HEK293 (cell line): ENCODE results near the gene ZFYVE28.

ENCODE experiments used
- CTCF ChIA-PET: fragments of 350-600 bp; formaldehyde crosslinking; extraction: SDS; loops from one replicate; lab custom pipeline; 2021; ENCODE audit warnings: antibody characterized with exemption; lab: Yijun Ruan, JAX
- POLR2A ChIA-PET: fragments of 300-600 bp; formaldehyde crosslinking; extraction: SDS; loops from one replicate; lab custom pipeline; 2020; ENCODE audit warnings: antibody characterized with exemption, inconsistent platforms; lab: Yijun Ruan, JAX
- H3K27ac ChIP-seq: fragments of 200-500 bp; sonication (Bioruptor generic); 2 replicates; pipeline ENCODE4 v1.5.1; 2014; ENCODE audit warnings: low read depth, low read length, control low read depth, inconsistent platforms; ENCODE audit errors: extremely low read depth
- H3K36me3 ChIP-seq, 2 experiments: fragments of 200-500 bp in 1 of 2; sonication (Bioruptor generic) in 1 of 2; 1 replicate in 1 of 2; 2 replicates in 1 of 2; pipeline ENCODE4 v1.5.1; 2014 to 2017; ENCODE audit warnings: inconsistent platforms in 2 of 2, low read length in 2 of 2; ENCODE audit not compliant: control insufficient read depth in 2 of 2, insufficient read depth in 1 of 2
- H3K4me1 ChIP-seq: fragments of 200-500 bp; sonication (Bioruptor generic); 2 replicates; pipeline ENCODE4 v1.5.1; 2014; ENCODE audit warnings: mild to moderate bottlenecking, low read length, inconsistent platforms; ENCODE audit not compliant: control insufficient read depth, insufficient read depth
- H3K4me3 ChIP-seq: 2 replicates; pipeline ENCODE4 v1.5.1; 2011; ENCODE audit warnings: low read depth, mild to moderate bottlenecking, control low read depth, low read length, moderate library complexity
- H3K9me3 ChIP-seq: fragments of 200-500 bp; sonication (Bioruptor generic); 2 replicates; pipeline ENCODE4 v1.5.1; 2014; ENCODE audit warnings: low read depth, low read length, inconsistent platforms; ENCODE audit not compliant: control insufficient read depth, insufficient read depth
- GLI4 ChIP-seq: fragments of 450-650 bp; formaldehyde crosslinking; IDR thresholded peaks from 2 replicates; pipeline ENCODE4 v1.5.1; 2016; ENCODE audit warnings: missing biosample characterization, missing genetic modification characterization
- GLIS2 ChIP-seq: fragments of 450-650 bp; formaldehyde crosslinking; IDR thresholded peaks from 2 replicates; pipeline ENCODE4 v1.5.1; 2016; ENCODE audit warnings: missing biosample characterization, missing genetic modification characterization
- HOXC10 ChIP-seq: sonication (generic); formaldehyde crosslinking; IDR thresholded peaks from 2 replicates; pipeline ENCODE4 v1.8.1; 2023; ENCODE audit warnings: mild to moderate bottlenecking, missing genetic modification reagents
- REPIN1 ChIP-seq: fragments of 450-650 bp; formaldehyde crosslinking; IDR thresholded peaks from 2 replicates; pipeline ENCODE4 v1.5.1; 2017; ENCODE audit warnings: missing biosample characterization, missing genetic modification characterization, low read depth
- ZBTB20 ChIP-seq: fragments of 450-650 bp; formaldehyde crosslinking; IDR thresholded peaks from 2 replicates; pipeline ENCODE4 v1.5.1; 2016; ENCODE audit warnings: missing biosample characterization, missing genetic modification characterization
- ZNF10 ChIP-seq: fragments of 450-650 bp; formaldehyde crosslinking; IDR thresholded peaks from 2 replicates; pipeline ENCODE4 v1.5.1; 2017; ENCODE audit warnings: missing biosample characterization, missing genetic modification characterization
- ZNF221 ChIP-seq: fragments of 450-650 bp; formaldehyde crosslinking; IDR thresholded peaks from 2 replicates; pipeline ENCODE4 v1.5.1; 2017; ENCODE audit warnings: missing biosample characterization, missing genetic modification characterization, borderline replicate concordance
- ZNF239 ChIP-seq: fragments of 450-650 bp; formaldehyde crosslinking; IDR thresholded peaks from 2 replicates; pipeline ENCODE4 v1.5.1; 2016; ENCODE audit warnings: missing biosample characterization, missing genetic modification characterization
- ZNF544 ChIP-seq: fragments of 450-650 bp; formaldehyde crosslinking; IDR thresholded peaks from 2 replicates; pipeline ENCODE4 v1.5.0; 2017; ENCODE audit warnings: missing biosample characterization, missing genetic modification characterization
- ZNF561 ChIP-seq: fragments of 450-650 bp; IDR thresholded peaks from 2 replicates; pipeline ENCODE4 v1.5.1; 2018; ENCODE audit warnings: missing biosample characterization, missing genetic modification characterization, borderline replicate concordance
- ZNF629 ChIP-seq: fragments of 450-650 bp; formaldehyde crosslinking; IDR thresholded peaks from 2 replicates; pipeline ENCODE4 v1.5.1; 2017; ENCODE audit warnings: missing biosample characterization, missing genetic modification characterization
- ZNF830 ChIP-seq: fragments of 450-650 bp; IDR thresholded peaks from 2 replicates; pipeline ENCODE4 v1.5.0; 2018; ENCODE audit warnings: missing biosample characterization, missing genetic modification characterization, low read depth, mild to moderate bottlenecking, moderate library complexity
- TF ChIP-seq, protein P1 (sequence below): fragments of 450-650 bp; formaldehyde crosslinking; IDR thresholded peaks from 2 replicates; pipeline ENCODE4 v1.5.1; 2016; ENCODE audit warnings: missing biosample characterization, missing genetic modification characterization
- TF ChIP-seq, protein P2 (sequence below): fragments of 450-650 bp; formaldehyde crosslinking; IDR thresholded peaks from 2 replicates; pipeline ENCODE4 v1.5.1; 2017; ENCODE audit warnings: missing biosample characterization, missing genetic modification characterization

ZFYVE28 gene

DNA sequence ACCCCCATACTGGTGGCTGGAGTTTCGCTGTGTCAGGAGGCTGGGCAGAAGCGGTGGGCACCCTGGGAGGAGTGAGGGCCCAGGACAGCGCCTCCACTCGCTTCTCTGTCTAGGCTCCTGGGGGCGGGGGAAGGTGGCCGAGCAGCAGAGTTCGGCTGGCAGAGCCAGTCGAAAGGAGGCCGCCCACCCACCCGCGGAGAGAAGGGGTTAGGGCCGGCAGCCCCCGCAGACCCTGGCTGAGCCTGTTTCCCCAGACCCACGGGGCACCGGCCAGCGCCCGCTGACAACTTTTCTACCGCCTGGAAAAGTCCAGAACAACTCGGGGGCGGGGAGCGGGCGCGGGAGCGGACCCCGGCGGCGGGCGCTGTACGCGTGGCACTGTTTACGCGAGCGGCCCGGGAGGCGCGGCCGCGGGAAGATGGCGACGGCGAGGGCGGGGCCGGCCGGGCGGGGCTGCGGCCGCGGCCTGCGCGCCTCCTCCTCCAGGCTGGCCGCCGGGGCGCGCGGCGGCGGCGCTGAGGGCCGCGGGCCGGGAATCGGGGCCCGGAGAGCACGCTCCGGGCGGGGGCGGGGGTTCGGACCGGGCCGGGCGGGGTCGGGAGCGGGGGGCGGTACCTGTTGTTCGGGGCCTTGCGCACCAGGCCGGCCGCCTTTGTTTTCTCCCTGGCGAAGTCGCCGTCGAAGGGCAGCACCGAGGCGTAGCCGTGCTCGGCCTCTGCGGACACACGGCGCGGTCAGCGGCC is 157.2 kb downstream of the ZFYVE28 start (continued):
- TF ChIP-seq ZNF10 (tag by site-specific recombination), result no peak
- TF ChIP-seq ZNF239 (tag by site-specific recombination), result no peak
- TF ChIP-seq, all 188 proteins: peak for 14

DNA sequence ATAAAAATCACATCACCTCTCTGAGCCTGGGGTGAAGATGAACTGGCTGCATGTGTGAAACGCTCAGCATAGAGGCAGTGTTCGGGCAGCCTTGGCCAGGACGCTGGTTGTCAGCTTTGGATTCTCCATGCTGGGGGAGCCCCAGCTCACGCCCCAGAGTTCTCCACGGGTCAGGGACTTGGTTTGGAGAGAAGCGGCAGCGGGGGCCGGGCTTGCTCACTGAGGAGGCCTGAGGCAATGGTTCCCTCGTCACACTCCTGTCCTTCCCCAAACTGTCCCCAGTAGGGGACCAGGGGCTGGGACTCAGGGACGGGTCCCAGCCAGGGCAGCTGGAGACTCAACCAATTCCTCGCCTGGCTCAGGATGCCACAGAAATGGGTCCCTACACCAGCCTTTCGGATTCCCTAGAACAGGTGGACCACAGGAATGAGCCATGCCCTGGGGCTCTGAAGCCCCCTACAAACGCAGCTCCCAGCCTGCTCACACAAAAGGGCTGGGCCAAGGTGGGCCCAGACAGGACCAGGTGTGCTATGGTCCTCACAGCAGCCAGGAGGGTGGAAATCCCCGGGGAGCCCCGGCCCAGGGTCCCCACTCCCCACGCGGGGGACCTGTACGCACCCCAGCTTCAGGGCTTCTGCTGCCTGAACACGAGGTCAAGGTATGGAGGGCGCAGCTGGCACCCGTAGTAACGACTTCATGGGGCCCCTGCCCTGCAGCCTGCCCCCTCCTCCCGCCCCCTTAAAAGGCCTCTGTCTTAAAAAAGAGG is 157.9 kb downstream of the ZFYVE28 start:
- Histone ChIP-seq H3K4me1 (no peaks in the 10 kb centered on the region), H3K4me3 (peak overlapping the region; percentile 64), H3K27ac (no peak overlapping the region; the same call in 1 of the 2 replicates), H3K36me3 (peaks cover 0 to 51% of the 10 kb centered on the region in 2 experiments; a peak in 1 of 3 replicates), H3K9me3 (no peaks in the 10 kb centered on the region)
- ChIA-PET POLR2A (no interaction called here), CTCF (interaction anchor here (0.7 kb wide), 1 partner anchor 721 kb away, joined by 4 read pairs; no protein-coding TSS in a partner anchor)
- TF ChIP-seq ZNF830 (tag by site-specific recombination) (no peak), ZNF544 (tag by site-specific recombination) (no peak), ZNF629 (no peak), HOXC10 (CRISPR knock-in tag) (no peak), GLI4 (tag by site-specific recombination) (no peak), ZBTB20 (tag by site-specific recombination) (no peak), ZNF561 (no peak)

DNA sequence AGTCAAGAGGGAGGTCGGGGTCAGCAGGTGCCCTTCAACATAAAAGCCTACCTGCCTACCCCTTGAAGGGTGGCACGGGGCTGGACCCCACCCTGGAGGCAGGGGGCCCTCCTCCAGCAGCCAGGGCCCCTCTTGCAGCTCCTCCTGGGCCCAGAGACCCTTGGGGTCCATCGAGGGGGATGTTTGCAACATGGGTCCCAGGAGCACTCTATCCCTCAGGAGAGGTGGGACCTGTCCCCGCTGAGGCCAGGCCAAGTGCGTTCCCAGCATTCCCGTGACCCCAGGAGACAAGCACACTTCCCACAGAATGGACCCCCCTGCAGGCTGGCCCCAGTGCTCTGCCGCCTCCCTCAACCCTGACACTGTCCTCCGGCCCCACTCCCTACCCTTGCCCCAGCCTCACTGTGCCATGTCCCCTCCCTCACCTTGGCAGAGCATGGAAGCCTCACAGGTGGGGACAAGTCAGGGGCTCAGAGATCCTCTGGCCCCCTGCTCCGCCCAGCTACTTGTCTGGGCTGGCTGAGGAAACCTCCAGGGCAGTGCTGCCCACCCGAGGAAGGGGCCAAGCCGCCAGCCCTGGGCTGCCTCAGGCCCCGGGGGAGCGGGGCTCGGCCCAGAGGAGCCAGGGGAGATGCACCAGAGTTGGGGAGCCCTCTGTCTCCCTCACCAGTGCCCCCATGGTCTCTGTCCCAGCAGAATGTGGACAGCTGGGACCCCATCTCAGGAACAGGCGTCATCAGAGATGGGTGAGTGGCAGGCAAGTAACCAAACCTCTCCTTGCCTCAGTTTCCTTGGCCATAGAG is 158.7 kb downstream of the ZFYVE28 start:
- TF ChIP-seq, protein P1, sequence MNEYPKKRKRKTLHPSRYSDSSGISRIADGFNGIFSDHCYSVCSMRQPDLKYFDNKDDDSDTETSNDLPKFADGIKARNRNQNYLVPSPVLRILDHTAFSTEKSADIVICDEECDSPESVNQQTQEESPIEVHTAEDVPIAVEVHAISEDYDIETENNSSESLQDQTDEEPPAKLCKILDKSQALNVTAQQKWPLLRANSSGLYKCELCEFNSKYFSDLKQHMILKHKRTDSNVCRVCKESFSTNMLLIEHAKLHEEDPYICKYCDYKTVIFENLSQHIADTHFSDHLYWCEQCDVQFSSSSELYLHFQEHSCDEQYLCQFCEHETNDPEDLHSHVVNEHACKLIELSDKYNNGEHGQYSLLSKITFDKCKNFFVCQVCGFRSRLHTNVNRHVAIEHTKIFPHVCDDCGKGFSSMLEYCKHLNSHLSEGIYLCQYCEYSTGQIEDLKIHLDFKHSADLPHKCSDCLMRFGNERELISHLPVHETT (tag by site-specific recombination), result no peak
- TF ChIP-seq GLIS2, result peak; percentile 59; the same call in 1 of the 2 replicates
- Histone ChIP-seq H3K9me3 (no peaks in the 10 kb centered on the region), H3K4me1 (no peaks in the 10 kb centered on the region), H3K4me3 (no peak overlapping the region), H3K27ac (no peak overlapping the region), H3K36me3 (peaks cover 0 to 57% of the 10 kb centered on the region in 2 experiments; a peak in 1 of 3 replicates)
- CTCF ChIA-PET, result interaction anchor here (0.7 kb wide), 1 partner anchor 722 kb away, joined by 4 read pairs; no protein-coding TSS in a partner anchor
- POLR2A ChIA-PET, result no interaction called here

DNA sequence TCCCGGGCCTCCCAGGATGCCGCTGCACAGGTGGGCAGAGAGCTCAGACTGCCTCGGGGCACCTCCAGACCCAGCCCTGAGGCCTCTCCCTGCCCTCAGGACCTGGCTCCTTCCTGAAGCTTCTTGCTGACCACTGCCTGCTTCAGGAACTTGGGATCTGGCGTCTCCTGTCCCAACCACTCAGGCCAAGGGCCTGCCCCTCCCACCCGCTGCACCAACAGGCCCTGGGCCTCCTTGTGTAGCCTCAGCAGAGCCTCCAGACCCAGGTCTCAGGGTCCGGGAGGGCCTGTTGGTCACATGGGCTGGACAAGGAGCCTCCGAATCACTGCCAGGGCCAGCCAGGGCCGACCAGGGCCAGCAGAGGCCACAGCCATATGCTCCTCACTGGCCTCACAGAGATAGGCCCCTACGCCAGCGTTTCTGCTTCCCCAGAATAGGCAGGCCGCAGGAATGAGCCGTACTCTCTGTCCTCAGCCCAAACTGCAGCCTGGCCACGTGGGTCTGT is 159.4 kb downstream of the ZFYVE28 start:
- no peak overlapping the region for H3K4me3 ChIP-seq
- H3K9me3 ChIP-seq, result no peaks in the 10 kb centered on the region
- H3K4me1 ChIP-seq, result no peaks in the 10 kb centered on the region
- POLR2A ChIA-PET, result no interaction called here
- peaks cover 0 to 63% of the 10 kb centered on the region in 2 experiments; a peak in 1 of 3 replicates for H3K36me3 ChIP-seq
- H3K27ac ChIP-seq, result no peak overlapping the region
- CTCF ChIA-PET, result no interaction called here
- no peak for TF ChIP-seq ZNF221
- TF ChIP-seq REPIN1 (tag by site-specific recombination), result no peak
- TF ChIP-seq, protein P2, sequence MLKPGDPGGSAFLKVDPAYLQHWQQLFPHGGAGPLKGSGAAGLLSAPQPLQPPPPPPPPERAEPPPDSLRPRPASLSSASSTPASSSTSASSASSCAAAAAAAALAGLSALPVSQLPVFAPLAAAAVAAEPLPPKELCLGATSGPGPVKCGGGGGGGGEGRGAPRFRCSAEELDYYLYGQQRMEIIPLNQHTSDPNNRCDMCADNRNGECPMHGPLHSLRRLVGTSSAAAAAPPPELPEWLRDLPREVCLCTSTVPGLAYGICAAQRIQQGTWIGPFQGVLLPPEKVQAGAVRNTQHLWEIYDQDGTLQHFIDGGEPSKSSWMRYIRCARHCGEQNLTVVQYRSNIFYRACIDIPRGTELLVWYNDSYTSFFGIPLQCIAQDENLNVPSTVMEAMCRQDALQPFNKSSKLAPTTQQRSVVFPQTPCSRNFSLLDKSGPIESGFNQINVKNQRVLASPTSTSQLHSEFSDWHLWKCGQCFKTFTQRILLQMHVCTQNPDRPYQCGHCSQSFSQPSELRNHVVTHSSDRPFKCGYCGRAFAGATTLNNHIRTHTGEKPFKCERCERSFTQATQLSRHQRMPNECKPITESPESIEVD, result no peak
